ENCODE results near the gene MYO15A.

Gene MYO15A, protein sequence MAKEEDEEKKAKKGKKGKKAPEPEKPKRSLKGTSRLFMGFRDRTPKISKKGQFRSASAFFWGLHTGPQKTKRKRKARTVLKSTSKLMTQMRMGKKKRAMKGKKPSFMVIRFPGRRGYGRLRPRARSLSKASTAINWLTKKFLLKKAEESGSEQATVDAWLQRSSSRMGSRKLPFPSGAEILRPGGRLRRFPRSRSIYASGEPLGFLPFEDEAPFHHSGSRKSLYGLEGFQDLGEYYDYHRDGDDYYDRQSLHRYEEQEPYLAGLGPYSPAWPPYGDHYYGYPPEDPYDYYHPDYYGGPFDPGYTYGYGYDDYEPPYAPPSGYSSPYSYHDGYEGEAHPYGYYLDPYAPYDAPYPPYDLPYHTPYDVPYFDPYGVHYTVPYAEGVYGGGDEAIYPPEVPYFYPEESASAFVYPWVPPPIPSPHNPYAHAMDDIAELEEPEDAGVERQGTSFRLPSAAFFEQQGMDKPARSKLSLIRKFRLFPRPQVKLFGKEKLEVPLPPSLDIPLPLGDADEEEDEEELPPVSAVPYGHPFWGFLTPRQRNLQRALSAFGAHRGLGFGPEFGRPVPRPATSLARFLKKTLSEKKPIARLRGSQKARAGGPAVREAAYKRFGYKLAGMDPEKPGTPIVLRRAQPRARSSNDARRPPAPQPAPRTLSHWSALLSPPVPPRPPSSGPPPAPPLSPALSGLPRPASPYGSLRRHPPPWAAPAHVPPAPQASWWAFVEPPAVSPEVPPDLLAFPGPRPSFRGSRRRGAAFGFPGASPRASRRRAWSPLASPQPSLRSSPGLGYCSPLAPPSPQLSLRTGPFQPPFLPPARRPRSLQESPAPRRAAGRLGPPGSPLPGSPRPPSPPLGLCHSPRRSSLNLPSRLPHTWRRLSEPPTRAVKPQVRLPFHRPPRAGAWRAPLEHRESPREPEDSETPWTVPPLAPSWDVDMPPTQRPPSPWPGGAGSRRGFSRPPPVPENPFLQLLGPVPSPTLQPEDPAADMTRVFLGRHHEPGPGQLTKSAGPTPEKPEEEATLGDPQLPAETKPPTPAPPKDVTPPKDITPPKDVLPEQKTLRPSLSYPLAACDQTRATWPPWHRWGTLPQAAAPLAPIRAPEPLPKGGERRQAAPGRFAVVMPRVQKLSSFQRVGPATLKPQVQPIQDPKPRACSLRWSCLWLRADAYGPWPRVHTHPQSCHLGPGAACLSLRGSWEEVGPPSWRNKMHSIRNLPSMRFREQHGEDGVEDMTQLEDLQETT (N-terminal part only)

GRCh38 chr17:18108401-18109312 lies at the start of gene MYO15A:
Gene MYO15A (plus strand): TSS chr17:18108756. CDS start chr17:18118801, 10,045 bp downstream.
- H3K27me3 Mint-ChIP-seq = no peaks in the 10 kb centered on the region
- no peaks in the 10 kb centered on the region for H3K36me3 Mint-ChIP-seq
- H3K4me3 Mint-ChIP-seq = no peak within 1 kb of the TSS

DNA sequence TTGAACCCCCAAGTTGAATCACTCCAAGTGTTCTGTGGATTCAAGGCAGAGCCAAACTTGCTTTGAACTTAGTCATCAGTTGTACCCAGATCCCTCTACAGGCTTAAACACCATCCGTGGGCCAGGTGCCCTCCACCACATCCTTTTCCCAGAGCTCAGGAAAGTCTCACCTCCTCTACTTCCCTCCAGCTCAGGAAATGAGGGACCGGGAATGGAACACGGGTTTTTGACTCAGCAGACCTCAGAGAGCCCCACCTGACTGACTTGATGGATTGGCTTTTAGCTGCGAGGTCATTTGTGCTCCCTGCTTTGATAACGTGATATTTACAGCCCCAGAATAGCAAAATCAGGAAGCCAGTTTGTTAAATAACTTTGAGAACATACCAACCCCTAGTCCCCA lies 49.3 kb upstream of the MYO15A start:
- Mint-ChIP-seq H3K36me3 (peaks cover 11% of the 10 kb centered on the region), H3K27ac (no peak overlapping the region), H3K4me3 (no peak overlapping the region), H3K9me3 (no peaks in the 10 kb centered on the region), H3K4me1 (no peaks in the 10 kb centered on the region), H3K27me3 (no peaks in the 10 kb centered on the region)

More at GRCh38 chr17:18108401-18109312, at the start of gene MYO15A:
- no peaks in the 10 kb centered on the region for H3K9me3 Mint-ChIP-seq
- H3K27ac Mint-ChIP-seq = peak within 1 kb of the TSS; percentile 4
- H3K4me1 Mint-ChIP-seq = no peaks in the 10 kb centered on the region

DNA sequence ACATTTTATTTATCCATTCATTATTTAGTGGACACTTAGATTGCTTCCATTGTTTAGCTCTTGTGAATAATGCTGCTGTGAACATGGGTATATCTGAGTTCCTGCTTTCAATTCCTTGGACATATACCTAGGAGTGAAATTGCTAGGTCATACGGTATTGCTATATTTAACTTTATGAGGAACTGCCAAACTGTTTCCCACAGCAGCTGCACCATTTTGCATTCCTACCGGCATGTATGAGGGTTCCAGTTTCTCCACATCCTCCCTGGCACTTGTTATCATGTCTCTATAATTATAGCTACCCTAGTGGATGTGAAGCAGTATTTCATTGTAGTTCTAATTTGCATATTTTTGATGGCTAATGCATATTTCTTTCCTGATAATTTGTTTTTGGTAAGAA lies 44.5 kb upstream of the MYO15A start:
- Mint-ChIP-seq H3K4me3 (no peak overlapping the region), H3K36me3 (peaks cover 13% of the 10 kb centered on the region), H3K27ac (no peak overlapping the region), H3K27me3 (no peaks in the 10 kb centered on the region), H3K9me3 (no peaks in the 10 kb centered on the region), H3K4me1 (no peaks in the 10 kb centered on the region)

- no peak overlapping the region for H3K27ac Mint-ChIP-seq
- no peak overlapping the region for H3K4me3 Mint-ChIP-seq
- H3K36me3 Mint-ChIP-seq = peaks cover 9% of the 10 kb centered on the region
- H3K9me3 Mint-ChIP-seq = no peaks in the 10 kb centered on the region
- H3K4me1 Mint-ChIP-seq = no peaks in the 10 kb centered on the region
- no peaks in the 10 kb centered on the region for H3K27me3 Mint-ChIP-seq
Observed at GRCh38 chr17:18065546-18065945, 43.0 kb upstream of the MYO15A start.

- no peaks in the 10 kb centered on the region for H3K9me3 Mint-ChIP-seq
- H3K27me3 Mint-ChIP-seq = no peaks in the 10 kb centered on the region
- H3K4me3 Mint-ChIP-seq = no peak overlapping the region
Observed at GRCh38 chr17:18066866-18067265, 41.7 kb upstream of the MYO15A start.

DNA sequence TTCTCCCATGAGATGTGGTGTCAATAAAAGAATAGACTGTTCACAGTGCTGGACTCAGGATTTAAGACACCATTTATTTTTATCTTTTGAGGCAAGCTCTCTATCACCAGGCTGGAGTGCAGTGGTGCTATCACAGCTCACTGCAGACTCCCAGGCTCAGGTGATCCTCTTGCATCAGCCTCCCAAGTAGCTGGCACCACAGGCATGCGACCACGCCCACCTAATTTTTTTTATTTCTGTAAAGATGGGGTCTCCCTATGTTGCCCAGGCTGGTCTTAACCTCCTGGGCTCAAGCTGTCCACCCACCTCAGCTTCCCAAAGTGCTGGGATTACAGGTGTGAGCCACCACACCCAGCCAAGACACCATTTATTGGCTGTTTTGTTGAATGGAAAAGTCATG lies 39.5 kb upstream of the MYO15A start:
- no peak overlapping the region for H3K4me3 Mint-ChIP-seq
- H3K9me3 Mint-ChIP-seq = no peaks in the 10 kb centered on the region

More at GRCh38 chr17:18066866-18067265, 41.7 kb upstream of the MYO15A start:
- H3K4me1 Mint-ChIP-seq = peaks cover 11% of the 10 kb centered on the region
- peaks cover 9% of the 10 kb centered on the region for H3K36me3 Mint-ChIP-seq
- H3K27ac Mint-ChIP-seq = no peak overlapping the region

GRCh38 chr17:18070861-18071340 lies 37.7 kb upstream of the MYO15A start:
- H3K4me3 Mint-ChIP-seq = no peak overlapping the region
- no peak overlapping the region for H3K27ac Mint-ChIP-seq
- H3K27me3 Mint-ChIP-seq = peaks cover 1% of the 10 kb centered on the region
- no peaks in the 10 kb centered on the region for H3K9me3 Mint-ChIP-seq
- H3K4me1 Mint-ChIP-seq = peaks cover 11% of the 10 kb centered on the region
- no peaks in the 10 kb centered on the region for H3K36me3 Mint-ChIP-seq

More for the DNA sequence above, 39.5 kb upstream of the MYO15A start:
- Mint-ChIP-seq H3K36me3 (peaks cover 7% of the 10 kb centered on the region), H3K4me1 (peaks cover 11% of the 10 kb centered on the region), H3K27ac (no peak overlapping the region), H3K27me3 (no peaks in the 10 kb centered on the region)

DNA sequence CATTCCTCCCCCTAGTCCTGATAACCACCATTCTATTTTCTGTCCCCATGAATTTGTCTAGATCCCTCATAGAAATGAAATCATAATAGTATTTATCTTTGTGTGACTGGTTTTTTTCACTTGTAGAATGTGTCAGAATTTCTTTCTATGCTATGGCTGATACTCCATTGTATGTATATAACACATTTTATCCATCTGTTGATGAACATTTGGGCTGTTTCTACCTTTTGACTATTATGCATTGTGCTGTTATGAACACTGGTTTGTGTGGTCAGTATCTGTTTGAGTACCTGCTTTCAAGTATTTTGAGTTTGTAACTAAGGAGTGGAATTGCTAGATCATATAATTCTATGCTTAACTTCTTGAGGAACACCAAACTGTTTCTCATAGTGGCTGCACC lies 36.8 kb upstream of the MYO15A start:
- peaks cover 1% of the 10 kb centered on the region for H3K27me3 Mint-ChIP-seq
- H3K4me3 Mint-ChIP-seq = no peak overlapping the region
- H3K9me3 Mint-ChIP-seq = no peaks in the 10 kb centered on the region
- no peak overlapping the region for H3K27ac Mint-ChIP-seq
- no peaks in the 10 kb centered on the region for H3K36me3 Mint-ChIP-seq
- H3K4me1 Mint-ChIP-seq = peaks cover 11% of the 10 kb centered on the region

- Mint-ChIP-seq H3K27me3 (peaks cover 5% of the 10 kb centered on the region), H3K36me3 (no peaks in the 10 kb centered on the region), H3K4me3 (no peak overlapping the region), H3K4me1 (peaks cover 11% of the 10 kb centered on the region), H3K27ac (no peak overlapping the region), H3K9me3 (no peaks in the 10 kb centered on the region)
Observed at GRCh38 chr17:18074566-18075272, 33.8 kb upstream of the MYO15A start.

DNA sequence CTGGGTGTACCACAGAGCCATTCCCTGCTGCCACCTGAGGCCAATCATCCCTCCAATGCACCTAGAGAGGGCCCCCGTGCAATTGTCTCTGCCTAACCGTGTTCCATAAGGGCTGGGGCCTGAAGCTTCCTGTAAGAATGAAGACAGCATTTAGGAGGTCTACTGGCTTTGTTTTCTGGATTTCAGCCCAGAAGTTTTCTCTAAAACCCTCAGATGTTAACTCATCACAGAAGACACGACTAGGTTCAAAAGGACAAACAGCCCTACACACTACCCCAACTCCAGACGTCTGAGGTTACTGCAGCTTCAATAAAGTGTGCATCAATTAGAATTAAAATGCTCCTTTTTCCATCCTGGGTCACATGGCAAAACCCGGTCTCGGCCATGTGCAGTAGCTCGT lies 31.6 kb upstream of the MYO15A start:
- peaks cover 6% of the 10 kb centered on the region for H3K27me3 Mint-ChIP-seq
- no peak overlapping the region for H3K27ac Mint-ChIP-seq
- H3K36me3 Mint-ChIP-seq = no peaks in the 10 kb centered on the region
- no peaks in the 10 kb centered on the region for H3K4me1 Mint-ChIP-seq
- no peaks in the 10 kb centered on the region for H3K9me3 Mint-ChIP-seq
- H3K4me3 Mint-ChIP-seq = no peak overlapping the region

DNA sequence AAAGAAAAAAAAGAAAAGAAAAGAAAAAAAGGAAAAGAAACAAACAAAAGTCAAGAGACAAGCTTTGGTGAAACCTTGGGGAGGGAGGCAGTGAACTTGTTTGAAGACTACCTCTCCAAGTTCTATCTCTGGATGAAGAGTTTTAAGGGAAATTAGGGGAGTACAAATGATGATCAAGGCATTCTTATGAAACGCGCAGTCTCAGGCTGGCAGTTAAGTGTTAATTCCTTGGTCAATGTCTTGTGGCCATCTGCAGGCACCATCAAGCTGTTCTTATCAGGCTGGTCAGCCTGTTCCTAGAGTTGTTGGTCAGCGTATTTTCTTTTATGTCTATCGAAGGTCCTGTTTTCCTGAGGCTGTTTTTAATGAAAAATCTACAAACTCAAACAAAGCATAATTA lies 29.0 kb upstream of the MYO15A start:
- Mint-ChIP-seq H3K27ac (peak overlapping the region; percentile 10), H3K4me1 (no peaks in the 10 kb centered on the region), H3K36me3 (no peaks in the 10 kb centered on the region), H3K27me3 (peaks cover 5% of the 10 kb centered on the region), H3K4me3 (no peak overlapping the region), H3K9me3 (no peaks in the 10 kb centered on the region)

DNA sequence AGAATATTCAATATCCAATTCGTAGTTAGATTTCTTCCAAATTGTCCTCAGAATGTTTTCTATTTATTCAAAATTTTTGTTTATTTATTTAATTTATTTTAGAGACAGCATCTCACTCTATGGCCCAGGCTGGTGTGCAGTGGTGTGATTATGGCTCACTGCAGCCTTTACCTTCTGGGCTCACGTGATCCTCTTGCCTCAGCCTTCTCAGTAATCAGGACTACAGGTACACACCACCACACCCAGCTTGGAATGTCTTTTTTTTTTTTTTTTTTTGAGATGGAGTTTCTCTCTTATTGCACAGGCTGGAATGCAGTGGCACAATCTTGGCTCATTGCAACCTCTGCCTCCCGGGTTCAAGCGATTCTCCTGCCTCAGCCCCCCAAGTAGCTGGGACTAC lies 24.3 kb upstream of the MYO15A start:
- H3K27me3 Mint-ChIP-seq = peaks cover 3% of the 10 kb centered on the region
- no peak overlapping the region for H3K27ac Mint-ChIP-seq
- H3K36me3 Mint-ChIP-seq = no peaks in the 10 kb centered on the region
- no peak overlapping the region for H3K4me3 Mint-ChIP-seq
- peaks cover 16% of the 10 kb centered on the region for H3K4me1 Mint-ChIP-seq
- no peaks in the 10 kb centered on the region for H3K9me3 Mint-ChIP-seq

DNA sequence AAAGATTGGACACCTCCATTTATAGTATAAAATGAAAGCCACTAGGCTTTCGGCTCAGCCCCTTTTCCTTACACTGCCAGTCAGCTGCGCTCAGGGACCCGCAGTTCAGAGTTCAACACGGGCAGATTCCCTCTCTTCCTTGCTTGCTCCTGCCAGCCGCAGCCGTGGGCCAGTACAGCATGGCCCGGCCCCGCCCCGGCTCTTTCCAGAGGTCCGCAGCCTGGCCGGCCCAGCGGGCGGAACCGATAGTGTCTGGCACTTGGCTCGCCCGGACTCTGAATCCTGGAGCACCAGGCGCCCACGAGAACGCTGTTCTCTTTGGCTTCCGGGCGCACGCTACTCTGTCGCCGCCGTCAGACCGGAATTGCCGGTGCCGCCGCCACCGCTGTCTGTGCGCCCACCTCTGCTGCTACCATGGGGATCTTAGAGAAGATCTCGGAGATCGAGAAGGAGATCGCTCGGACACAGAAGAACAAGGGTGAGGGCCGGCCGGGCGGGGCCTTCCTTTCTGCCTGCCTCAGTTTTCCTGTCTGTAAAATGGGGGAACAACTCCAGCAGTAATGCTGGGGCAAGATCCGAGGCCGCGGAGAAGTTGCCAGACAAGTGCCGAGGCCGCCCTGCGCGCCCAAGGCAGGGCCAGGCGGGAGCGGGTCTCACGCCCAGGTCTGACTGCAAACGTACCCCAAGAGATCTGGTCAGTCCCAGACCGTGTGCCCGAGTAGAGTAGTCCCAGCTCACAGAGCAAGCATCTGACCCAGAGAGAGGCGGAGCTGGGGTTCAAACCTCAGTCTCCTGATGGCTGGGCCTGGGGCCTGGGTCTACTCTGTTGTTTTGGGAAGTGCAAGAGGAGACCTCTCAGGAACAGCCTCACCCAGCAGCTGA lies 20.7 kb upstream of the MYO15A start, which contains the start of gene DRG2:
Gene DRG2, plus strand, starts transcription at position 339 of the 882 bp plus-strand sequence. Its CDS starts 76 bp downstream, at position 415.
- peaks cover 26% of the 10 kb centered on the region for H3K4me1 Mint-ChIP-seq
- H3K27me3 Mint-ChIP-seq = no peaks in the 10 kb centered on the region
- H3K4me3 Mint-ChIP-seq = peak within 1 kb of the TSS; percentile 100
- peaks cover 5% of the 10 kb centered on the region for H3K36me3 Mint-ChIP-seq
- peak within 1 kb of the TSS; percentile 98 for H3K27ac Mint-ChIP-seq
- no peaks in the 10 kb centered on the region for H3K9me3 Mint-ChIP-seq

All from activated naive CD4-positive, alpha-beta T cell treated with anti-CD3 and anti-CD28 coated beads, Interleukin-2, amount 50 U/mL, for 24 hours (primary cell).